HepG2 (cell line): Measurements from ENCODE around the gene DMAP1. TPM values are rescaled to one million over a fixed set of nuclear protein-coding genes. Genes with fewer than 3 reads are reported as not detected.
A peak's percentile ranks its signal among the peaks of the same experiment; 100 is the strongest.

Experiments
- DMAP1 ChIP-seq: IDR thresholded peaks from 2 replicates; pipeline ENCODE4 v1.6.1; 2016
- FOXA3 ChIP-seq: IDR thresholded peaks from 2 replicates; pipeline ENCODE4 v1.6.1; 2016; ENCODE audit warnings: missing genetic modification reagents, missing compliant biosample characterization
- IRX3 ChIP-seq: sonication (generic); formaldehyde crosslinking; IDR thresholded peaks from 2 replicates; pipeline ENCODE4 v1.8.1; 2023; ENCODE audit warnings: mild to moderate bottlenecking, low read depth, missing genetic modification reagents, borderline replicate concordance
- JARID2 ChIP-seq: sonication (generic); formaldehyde crosslinking; IDR thresholded peaks from 2 replicates; pipeline ENCODE4 v1.8.1; 2023; ENCODE audit warnings: missing genetic modification reagents, inconsistent platforms; ENCODE audit not compliant: insufficient replicate concordance
- KAT7 ChIP-seq: IDR thresholded peaks from 2 replicates; pipeline ENCODE4 v1.6.1; 2018; ENCODE audit warnings: borderline replicate concordance, missing compliant biosample characterization
- KLF12 ChIP-seq: sonication (generic); formaldehyde crosslinking; IDR thresholded peaks from 2 replicates; pipeline ENCODE4 v1.4.0; 2020; ENCODE audit warnings: missing genetic modification reagents, borderline replicate concordance
- LCORL ChIP-seq, 2 experiments: fragments of 450-650 bp in 1 of 2; sonication (generic) in 1 of 2; formaldehyde crosslinking in 1 of 2; IDR thresholded peaks; 2 replicates each; pipeline versions ENCODE4 v1.5.0 to v1.6.1; 2017 to 2020; ENCODE audit warnings: antibody characterized with exemption in 1 of 2, missing genetic modification reagents in 1 of 2
- MEIS2 ChIP-seq: sonication (generic); formaldehyde crosslinking; IDR thresholded peaks from 2 replicates; pipeline ENCODE4 v1.9.0; 2021; ENCODE audit warnings: mild to moderate bottlenecking, missing genetic modification reagents
- MIER3 ChIP-seq: IDR thresholded peaks from 2 replicates; pipeline ENCODE4 v1.6.1; 2016; ENCODE audit warnings: missing compliant biosample characterization, borderline replicate concordance
- NFYC ChIP-seq: IDR thresholded peaks from 2 replicates; pipeline ENCODE4 v1.6.1; 2016; ENCODE audit warnings: missing genetic modification reagents, missing compliant biosample characterization
- NR2F6 ChIP-seq, 2 experiments: IDR thresholded peaks; 2 replicates each; pipeline ENCODE4 v1.6.1; 2016; ENCODE audit warnings: antibody characterized with exemption in 1 of 2, mild to moderate bottlenecking in 1 of 2
- PITX1 ChIP-seq: sonication (generic); formaldehyde crosslinking; IDR thresholded peaks from 2 replicates; pipeline ENCODE4 v1.5.1; 2020; ENCODE audit warnings: mild to moderate bottlenecking, missing genetic modification reagents
- POLR2AphosphoS5 ChIP-seq: IDR thresholded peaks from 2 replicates; pipeline ENCODE4 v1.6.1; 2012; ENCODE audit warnings: low read depth, low read length
- RARA ChIP-seq: IDR thresholded peaks from 2 replicates; pipeline ENCODE4 v1.6.1; 2016; ENCODE audit warnings: missing genetic modification reagents, missing compliant biosample characterization
- ZBTB10 ChIP-seq: sonication (generic); formaldehyde crosslinking; IDR thresholded peaks from 2 replicates; pipeline ENCODE4 v1.4.0; 2020; ENCODE audit warnings: missing genetic modification reagents, borderline replicate concordance
- ZNF350 ChIP-seq: sonication (generic); formaldehyde crosslinking; IDR thresholded peaks from 2 replicates; pipeline ENCODE4 v1.4.0; 2020; ENCODE audit warnings: mild to moderate bottlenecking, low read depth, missing genetic modification reagents, borderline replicate concordance
- ZNF891 ChIP-seq: sonication (generic); formaldehyde crosslinking; IDR thresholded peaks from 2 replicates; pipeline ENCODE4 v1.5.0; 2020; ENCODE audit warnings: mild to moderate bottlenecking, missing genetic modification reagents
- polyA plus RNA-seq, 8 experiments: library from polyadenylated mRNA; depleted of rRNA in 3 of 8; stranded (reverse) in 7 of 8; unstranded in 1 of 8; fragments of >200 nt; fragmentation: Illumina TruSeq in 4 of 8; extraction: Trizol in 4 of 8; gene quantifications; 2 replicates each; pipeline versions ENCODE4 v1.2.1 to v1.2.3, GENCODE V29; 2011 to 2016; ENCODE audit warnings: low read depth in 4 of 8, missing spikeins in 1 of 8, mixed read lengths in 1 of 8; ENCODE audit not compliant: insufficient read depth in 1 of 8
- total RNA-seq, 5 experiments: library from RNA; depleted of rRNA; stranded (reverse); fragments of >200 nt; fragmentation: Illumina TruSeq; extraction: Trizol; gene quantifications; 2 replicates each; pipeline ENCODE4 v1.2.3, GENCODE V29; 2016; ENCODE audit warnings: low read depth in 1 of 5
- TF ChIP-seq, protein P1 (sequence below): sonication (generic); formaldehyde crosslinking; conservative IDR thresholded peaks from 2 replicates; pipeline ENCODE4 v1.4.0; 2020; ENCODE audit warnings: missing genetic modification reagents
- TF ChIP-seq, protein P2 (sequence below): sonication (generic); formaldehyde crosslinking; IDR thresholded peaks from 2 replicates; pipeline ENCODE4 v1.4.0; 2020; ENCODE audit warnings: low read depth, mild to moderate bottlenecking, missing genetic modification reagents
- TF ChIP-seq, protein P3 (sequence below): sonication (generic); formaldehyde crosslinking; IDR thresholded peaks from 2 replicates; pipeline ENCODE4 v1.4.0; 2020; ENCODE audit warnings: missing genetic modification reagents

DMAP1 gene
- total and polyA plus RNA-seq, 2 of the 13 experiments (the other 11 are each of a cell fraction or from before 2014, with no cell fraction given): 17.6 to 32.7 TPM

- TF ChIP-seq ZBTB10 (peak; percentile 64; the same call in 1 of the 2 replicates), JARID2 (CRISPR knock-in tag) (no peak), FOXA3 (peak; percentile 52; the same call in 1 of the 2 replicates), ZNF350 (CRISPR knock-in tag) (peak; percentile 90), LCORL (IDR thresholded peaks at IDR 0.05) (no peak), LCORL (CRISPR knock-in tag; IDR thresholded peaks at IDR 0.05) (peak; percentile 68; the same call in 1 of the 2 replicates), DMAP1 (CRISPR knock-in tag) (peak; percentile 65; the same call in 1 of the 2 replicates), NR2F6 (IDR thresholded peaks at IDR 0.05) (peak; percentile 91), NR2F6 (CRISPR knock-in tag; IDR thresholded peaks at IDR 0.05) (peak; percentile 78), RARA (peak; percentile 52), ZNF891 (CRISPR knock-in tag) (peak; percentile 94), MIER3 (CRISPR knock-in tag) (peak; percentile 84; the same call in 1 of the 2 replicates), KLF12 (CRISPR knock-in tag) (peak; percentile 72; the same call in 1 of the 2 replicates), PITX1 (CRISPR knock-in tag) (peak; percentile 13; the same call in 1 of the 2 replicates), NFYC (0 out of 2 replicates have a peak, but pooled peaks have one; percentile 46), IRX3 (CRISPR knock-in tag) (0 out of 2 replicates have a peak, but pooled peaks have one; percentile 66), MEIS2 (peak; percentile 87; the same call in 1 of the 2 replicates), POLR2AphosphoS5 (peak; percentile 72), KAT7 (CRISPR knock-in tag) (peak; percentile 90; the same call in 1 of the 2 replicates)
- TF ChIP-seq, protein P1, sequence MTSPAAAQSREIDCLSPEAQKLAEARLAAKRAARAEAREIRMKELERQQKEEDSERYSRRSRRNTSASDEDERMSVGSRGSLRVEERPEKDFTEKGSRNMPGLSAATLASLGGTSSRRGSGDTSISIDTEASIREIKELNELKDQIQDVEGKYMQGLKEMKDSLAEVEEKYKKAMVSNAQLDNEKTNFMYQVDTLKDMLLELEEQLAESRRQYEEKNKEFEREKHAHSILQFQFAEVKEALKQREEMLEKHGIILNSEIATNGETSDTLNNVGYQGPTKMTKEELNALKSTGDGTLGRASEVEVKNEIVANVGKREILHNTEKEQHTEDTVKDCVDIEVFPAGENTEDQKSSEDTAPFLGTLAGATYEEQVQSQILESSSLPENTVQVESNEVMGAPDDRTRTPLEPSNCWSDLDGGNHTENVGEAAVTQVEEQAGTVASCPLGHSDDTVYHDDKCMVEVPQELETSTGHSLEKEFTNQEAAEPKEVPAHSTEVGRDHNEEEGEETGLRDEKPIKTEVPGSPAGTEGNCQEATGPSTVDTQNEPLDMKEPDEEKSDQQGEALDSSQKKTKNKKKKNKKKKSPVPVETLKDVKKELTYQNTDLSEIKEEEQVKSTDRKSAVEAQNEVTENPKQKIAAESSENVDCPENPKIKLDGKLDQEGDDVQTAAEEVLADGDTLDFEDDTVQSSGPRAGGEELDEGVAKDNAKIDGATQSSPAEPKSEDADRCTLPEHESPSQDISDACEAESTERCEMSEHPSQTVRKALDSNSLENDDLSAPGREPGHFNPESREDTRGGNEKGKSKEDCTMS: no peak
- TF ChIP-seq, protein P2, sequence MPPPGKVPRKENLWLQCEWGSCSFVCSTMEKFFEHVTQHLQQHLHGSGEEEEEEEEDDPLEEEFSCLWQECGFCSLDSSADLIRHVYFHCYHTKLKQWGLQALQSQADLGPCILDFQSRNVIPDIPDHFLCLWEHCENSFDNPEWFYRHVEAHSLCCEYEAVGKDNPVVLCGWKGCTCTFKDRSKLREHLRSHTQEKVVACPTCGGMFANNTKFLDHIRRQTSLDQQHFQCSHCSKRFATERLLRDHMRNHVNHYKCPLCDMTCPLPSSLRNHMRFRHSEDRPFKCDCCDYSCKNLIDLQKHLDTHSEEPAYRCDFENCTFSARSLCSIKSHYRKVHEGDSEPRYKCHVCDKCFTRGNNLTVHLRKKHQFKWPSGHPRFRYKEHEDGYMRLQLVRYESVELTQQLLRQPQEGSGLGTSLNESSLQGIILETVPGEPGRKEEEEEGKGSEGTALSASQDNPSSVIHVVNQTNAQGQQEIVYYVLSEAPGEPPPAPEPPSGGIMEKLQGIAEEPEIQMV (CRISPR knock-in tag): peak; percentile 80; the same call in 1 of the 2 replicates
- TF ChIP-seq, protein P3, sequence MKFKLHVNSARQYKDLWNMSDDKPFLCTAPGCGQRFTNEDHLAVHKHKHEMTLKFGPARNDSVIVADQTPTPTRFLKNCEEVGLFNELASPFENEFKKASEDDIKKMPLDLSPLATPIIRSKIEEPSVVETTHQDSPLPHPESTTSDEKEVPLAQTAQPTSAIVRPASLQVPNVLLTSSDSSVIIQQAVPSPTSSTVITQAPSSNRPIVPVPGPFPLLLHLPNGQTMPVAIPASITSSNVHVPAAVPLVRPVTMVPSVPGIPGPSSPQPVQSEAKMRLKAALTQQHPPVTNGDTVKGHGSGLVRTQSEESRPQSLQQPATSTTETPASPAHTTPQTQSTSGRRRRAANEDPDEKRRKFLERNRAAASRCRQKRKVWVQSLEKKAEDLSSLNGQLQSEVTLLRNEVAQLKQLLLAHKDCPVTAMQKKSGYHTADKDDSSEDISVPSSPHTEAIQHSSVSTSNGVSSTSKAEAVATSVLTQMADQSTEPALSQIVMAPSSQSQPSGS (CRISPR knock-in tag): peak; percentile 92
Observed at GRCh38 chr1:44213222-44214112, at the start of gene DMAP1 (continued).
